B cell (primary cell): ENCODE results near the gene BTG1.

Experiments used
- EZH2 ChIP-seq: IDR thresholded peaks from 2 replicates; pipeline ENCODE4 v1.6.1; 2012; ENCODE audit warnings: borderline replicate concordance, low read depth, mild to moderate bottlenecking, moderate library complexity, low read length; ENCODE audit not compliant: insufficient read depth, poor library complexity, severe bottlenecking
- TF ChIP-seq, protein P1 (sequence below): fragments of 200-600 bp; IDR thresholded peaks from one replicate; pipeline ENCODE4 v1.8.0; 2022; ENCODE audit warnings: antibody characterized with exemption, mild to moderate bottlenecking

GRCh38 chr12:92194561-92194960 lies 48.9 kb upstream of the BTG1 start:
- TF ChIP-seq, protein P1, sequence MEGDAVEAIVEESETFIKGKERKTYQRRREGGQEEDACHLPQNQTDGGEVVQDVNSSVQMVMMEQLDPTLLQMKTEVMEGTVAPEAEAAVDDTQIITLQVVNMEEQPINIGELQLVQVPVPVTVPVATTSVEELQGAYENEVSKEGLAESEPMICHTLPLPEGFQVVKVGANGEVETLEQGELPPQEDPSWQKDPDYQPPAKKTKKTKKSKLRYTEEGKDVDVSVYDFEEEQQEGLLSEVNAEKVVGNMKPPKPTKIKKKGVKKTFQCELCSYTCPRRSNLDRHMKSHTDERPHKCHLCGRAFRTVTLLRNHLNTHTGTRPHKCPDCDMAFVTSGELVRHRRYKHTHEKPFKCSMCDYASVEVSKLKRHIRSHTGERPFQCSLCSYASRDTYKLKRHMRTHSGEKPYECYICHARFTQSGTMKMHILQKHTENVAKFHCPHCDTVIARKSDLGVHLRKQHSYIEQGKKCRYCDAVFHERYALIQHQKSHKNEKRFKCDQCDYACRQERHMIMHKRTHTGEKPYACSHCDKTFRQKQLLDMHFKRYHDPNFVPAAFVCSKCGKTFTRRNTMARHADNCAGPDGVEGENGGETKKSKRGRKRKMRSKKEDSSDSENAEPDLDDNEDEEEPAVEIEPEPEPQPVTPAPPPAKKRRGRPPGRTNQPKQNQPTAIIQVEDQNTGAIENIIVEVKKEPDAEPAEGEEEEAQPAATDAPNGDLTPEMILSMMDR = no peak
- TF ChIP-seq EZH2 = no peak
